SU-DHL-6 (cell line): ENCODE measurements around the gene GRIN2A.

Experiments used
- H2AFZ ChIP-seq: fragments of 200-600 bp; sonication (generic); 2 replicates; pipeline ENCODE4 v1.6.1; 2014; ENCODE audit warnings: low read depth, mild to moderate bottlenecking, moderate library complexity, mixed read lengths, antibody characterized with exemption, low read length; ENCODE audit not compliant: severe bottlenecking
- H3F3A ChIP-seq: fragments of 200-600 bp; shearing (Covaris generic); 2 replicates; pipeline ENCODE4 v1.6.0; 2016; ENCODE audit warnings: antibody characterized with exemption, mild to moderate bottlenecking; ENCODE audit not compliant: insufficient read depth
- H3K27ac ChIP-seq: fragments of 200-600 bp; sonication (generic); 2 replicates; pipeline ENCODE4 v1.5.1; 2016; ENCODE audit warnings: low read depth, mild to moderate bottlenecking, low read length, moderate library complexity, mixed read lengths
- H3K27me3 ChIP-seq: fragments of 200-600 bp; sonication (generic), shearing (Covaris generic); 2 replicates; pipeline ENCODE4 v1.6.0; 2014; ENCODE audit warnings: mild to moderate bottlenecking, low read length
- H3K36me3 ChIP-seq: fragments of 200-600 bp; sonication (generic); 2 replicates; pipeline ENCODE4 v1.6.1; 2014; ENCODE audit warnings: mild to moderate bottlenecking, low read length, mixed read lengths
- H3K4me2 ChIP-seq: fragments of 300-600, 200-600 bp; shearing (Covaris generic), sonication (generic); 2 replicates; pipeline ENCODE4 v1.6.0; 2014; ENCODE audit warnings: low read length, low read depth, mild to moderate bottlenecking; ENCODE audit not compliant: poor library complexity, severe bottlenecking
- H3K4me3 ChIP-seq: fragments of 200-600 bp; sonication (generic); 2 replicates; pipeline ENCODE4 v1.5.1; 2014; ENCODE audit warnings: antibody characterized with exemption, low read length, mild to moderate bottlenecking, mixed read lengths; ENCODE audit not compliant: insufficient read depth, poor library complexity, severe bottlenecking
- H3K79me2 ChIP-seq: fragments of 200-600 bp; sonication (generic); 2 replicates; pipeline ENCODE4 v1.6.1; 2014; ENCODE audit warnings: mild to moderate bottlenecking, low read length, moderate library complexity; ENCODE audit not compliant: insufficient read depth
- H3K9ac ChIP-seq: fragments of 200-600 bp; sonication (generic); 2 replicates; pipeline ENCODE4 v1.7.0; 2014; ENCODE audit warnings: mild to moderate bottlenecking, low read length
- H3K9me2 ChIP-seq: fragments of 200-600 bp; sonication (generic); replicated peaks from 2 replicates; pipeline ENCODE4 v1.6.1; 2014; ENCODE audit warnings: low read length; ENCODE audit not compliant: insufficient read depth
- H3K9me3 ChIP-seq: fragments of 200-600 bp; sonication (generic); 2 replicates; pipeline ENCODE4 v1.6.1; 2014; ENCODE audit warnings: low read length, mixed read lengths; ENCODE audit not compliant: insufficient read depth
- H4K20me1 ChIP-seq: fragments of 200-600 bp; sonication (generic); 2 replicates; pipeline ENCODE4 v1.6.1; 2014; ENCODE audit warnings: low read depth, mild to moderate bottlenecking, antibody characterized with exemption, low read length, moderate library complexity, mixed read lengths
- EZH2phosphoT487 ChIP-seq: fragments of 200-600 bp; sonication (generic), shearing (Covaris generic); conservative IDR thresholded peaks from 2 replicates; pipeline ENCODE4 v1.6.1; 2018; ENCODE audit warnings: mild to moderate bottlenecking, antibody characterized with exemption, low read length, moderate library complexity, mixed read lengths
- TF ChIP-seq, protein P1 (sequence below): fragments of 200-600 bp; sonication (generic); IDR thresholded peaks from one replicate; pipeline ENCODE4 v1.5.1; 2017; ENCODE audit warnings: antibody characterized with exemption, mild to moderate bottlenecking, low read length, moderate library complexity; ENCODE audit not compliant: insufficient read depth, poor library complexity, severe bottlenecking

Gene GRIN2A

GRCh38 chr16:9850817-9851216, 331.4 kb downstream of the GRIN2A start:
- no peaks in the 10 kb centered on the region for H3F3A ChIP-seq
- H3K27ac ChIP-seq = no peak overlapping the region
- H3K27me3 ChIP-seq = no peaks in the 10 kb centered on the region
- H2AFZ ChIP-seq = no peak overlapping the region
- H3K9me2 ChIP-seq = no peaks in the 10 kb centered on the region
- H3K4me3 ChIP-seq = no peak overlapping the region
- H3K9ac ChIP-seq = no peak overlapping the region
- H3K79me2 ChIP-seq = no peaks in the 10 kb centered on the region
- H3K9me3 ChIP-seq = no peaks in the 10 kb centered on the region
- TF ChIP-seq EZH2phosphoT487 = no peak
- TF ChIP-seq, protein P1, sequence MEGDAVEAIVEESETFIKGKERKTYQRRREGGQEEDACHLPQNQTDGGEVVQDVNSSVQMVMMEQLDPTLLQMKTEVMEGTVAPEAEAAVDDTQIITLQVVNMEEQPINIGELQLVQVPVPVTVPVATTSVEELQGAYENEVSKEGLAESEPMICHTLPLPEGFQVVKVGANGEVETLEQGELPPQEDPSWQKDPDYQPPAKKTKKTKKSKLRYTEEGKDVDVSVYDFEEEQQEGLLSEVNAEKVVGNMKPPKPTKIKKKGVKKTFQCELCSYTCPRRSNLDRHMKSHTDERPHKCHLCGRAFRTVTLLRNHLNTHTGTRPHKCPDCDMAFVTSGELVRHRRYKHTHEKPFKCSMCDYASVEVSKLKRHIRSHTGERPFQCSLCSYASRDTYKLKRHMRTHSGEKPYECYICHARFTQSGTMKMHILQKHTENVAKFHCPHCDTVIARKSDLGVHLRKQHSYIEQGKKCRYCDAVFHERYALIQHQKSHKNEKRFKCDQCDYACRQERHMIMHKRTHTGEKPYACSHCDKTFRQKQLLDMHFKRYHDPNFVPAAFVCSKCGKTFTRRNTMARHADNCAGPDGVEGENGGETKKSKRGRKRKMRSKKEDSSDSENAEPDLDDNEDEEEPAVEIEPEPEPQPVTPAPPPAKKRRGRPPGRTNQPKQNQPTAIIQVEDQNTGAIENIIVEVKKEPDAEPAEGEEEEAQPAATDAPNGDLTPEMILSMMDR = no peak
- no peaks in the 10 kb centered on the region for H4K20me1 ChIP-seq
- no peak overlapping the region for H3K4me2 ChIP-seq
- H3K36me3 ChIP-seq = no peaks in the 10 kb centered on the region

GRCh38 chr16:9849697-9850245, 332.5 kb downstream of the GRIN2A start:
- no peaks in the 10 kb centered on the region for H3K79me2 ChIP-seq
- no peaks in the 10 kb centered on the region for H3K9me3 ChIP-seq
- H3K9me2 ChIP-seq = no peaks in the 10 kb centered on the region

DNA sequence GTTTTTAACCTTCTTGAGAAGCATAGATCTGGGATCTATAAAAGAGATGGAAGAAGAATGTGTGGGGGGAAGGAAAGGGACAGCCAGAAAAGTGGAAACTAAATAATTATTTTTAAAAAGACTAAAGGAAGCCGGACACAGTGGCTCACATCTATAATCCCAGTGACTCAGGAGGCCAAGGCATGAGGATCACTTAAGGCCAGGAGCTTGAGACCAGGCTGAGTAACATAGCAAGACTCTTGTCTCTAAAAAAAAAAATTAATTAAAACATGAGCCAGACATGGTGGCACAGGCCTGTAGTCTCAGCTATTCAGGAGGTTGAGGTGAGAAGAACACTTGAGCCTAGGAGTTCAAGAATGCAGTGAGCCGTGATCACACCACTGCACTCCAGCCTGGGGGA, 335.1 kb downstream of the GRIN2A start:
- H3K4me3 ChIP-seq = no peak overlapping the region
- TF ChIP-seq, protein P1 = no peak
- TF ChIP-seq EZH2phosphoT487 = no peak
- H3K9ac ChIP-seq = no peak overlapping the region
- H3K9me2 ChIP-seq = no peaks in the 10 kb centered on the region
- no peaks in the 10 kb centered on the region for H3K27me3 ChIP-seq
- no peaks in the 10 kb centered on the region for H3F3A ChIP-seq
- H3K9me3 ChIP-seq = no peaks in the 10 kb centered on the region
- no peak overlapping the region for H2AFZ ChIP-seq
- H3K27ac ChIP-seq = no peak overlapping the region
- no peak overlapping the region for H3K4me2 ChIP-seq
- H4K20me1 ChIP-seq = no peaks in the 10 kb centered on the region
- H3K36me3 ChIP-seq = no peaks in the 10 kb centered on the region
- no peaks in the 10 kb centered on the region for H3K79me2 ChIP-seq

More at GRCh38 chr16:9849697-9850245, 332.5 kb downstream of the GRIN2A start:
- H3K27me3 ChIP-seq = no peaks in the 10 kb centered on the region
- no peak overlapping the region for H3K4me2 ChIP-seq
- H3K27ac ChIP-seq = no peak overlapping the region
- no peaks in the 10 kb centered on the region for H4K20me1 ChIP-seq
- H3F3A ChIP-seq = no peaks in the 10 kb centered on the region
- H2AFZ ChIP-seq = no peak overlapping the region
- no peak overlapping the region for H3K4me3 ChIP-seq
- H3K36me3 ChIP-seq = no peaks in the 10 kb centered on the region
- H3K9ac ChIP-seq = no peak overlapping the region
- TF ChIP-seq, protein P1 = no peak
- TF ChIP-seq EZH2phosphoT487 = no peak
